GM12878 (cell line): ENCODE results near the gene AP1AR. TPM values are rescaled to one million over a fixed set of nuclear protein-coding genes. Genes with fewer than 3 reads are reported as not detected.

Experiments used
- ASH2L ChIP-seq: fragments of 300-600, 200-600 bp; sonication (generic); IDR thresholded peaks from 2 replicates; pipeline ENCODE4 v1.6.1; 2017; ENCODE audit warnings: low read depth, mild to moderate bottlenecking, borderline replicate concordance
- CBX5 ChIP-seq: sonication (generic); IDR thresholded peaks from 2 replicates; pipeline ENCODE4 v1.6.1; 2016; ENCODE audit warnings: low read depth, moderate library complexity, mild to moderate bottlenecking, inconsistent platforms
- ESRRA ChIP-seq: IDR thresholded peaks from 2 replicates; pipeline ENCODE4 v1.6.1; 2012; ENCODE audit warnings: mild to moderate bottlenecking, low read length, improper control_type of control experiment
- HDAC2 ChIP-seq: fragments of 200-600 bp; sonication (generic); IDR thresholded peaks from 2 replicates; pipeline ENCODE4 v1.6.1; 2017
- HDGF ChIP-seq: fragments of 450-650 bp; IDR thresholded peaks from 2 replicates; pipeline ENCODE4 v1.6.1; 2016; ENCODE audit warnings: antibody characterized with exemption
- IKZF2 ChIP-seq, 2 experiments: fragments of 450-650 bp; IDR thresholded peaks; 2 replicates each; pipeline ENCODE4 v1.6.1; 2017; ENCODE audit warnings: mild to moderate bottlenecking in 2 of 2, moderate library complexity in 2 of 2
- JUND ChIP-seq: IDR thresholded peaks from 2 replicates; pipeline ENCODE4 v1.6.1; 2012; ENCODE audit warnings: low read depth, mild to moderate bottlenecking, low read length, improper control_type of control experiment, moderate library complexity
- KAT2A ChIP-seq: conservative IDR thresholded peaks from 2 replicates; pipeline ENCODE4 v1.6.1; 2011; ENCODE audit warnings: low read depth, low read length; ENCODE audit not compliant: control insufficient read depth
- KLF5 ChIP-seq: fragments of 450-650 bp; IDR thresholded peaks from 2 replicates; pipeline ENCODE4 v1.6.1; 2014; ENCODE audit warnings: mild to moderate bottlenecking; ENCODE audit not compliant: partially characterized antibody
- LARP7 ChIP-seq: fragments of 450-650 bp; IDR thresholded peaks from 2 replicates; pipeline ENCODE4 v1.6.1; 2017; ENCODE audit warnings: mild to moderate bottlenecking
- MXI1 ChIP-seq: fragments of 150-350 bp; IDR thresholded peaks from 2 replicates; pipeline ENCODE4 v1.6.1; 2011; ENCODE audit warnings: low read depth, mild to moderate bottlenecking, inconsistent platforms, low read length, improper control_type of control experiment
- NFXL1 ChIP-seq: fragments of 450-650 bp; IDR thresholded peaks from 2 replicates; pipeline ENCODE4 v1.6.1; 2017; ENCODE audit warnings: antibody characterized with exemption, mild to moderate bottlenecking, borderline replicate concordance
- NFYA ChIP-seq: IDR thresholded peaks from 2 replicates; pipeline ENCODE4 v1.6.1; 2011; ENCODE audit warnings: low read depth, mild to moderate bottlenecking, low read length, improper control_type of control experiment, borderline replicate concordance
- NR2C1 ChIP-seq: fragments of 450-650 bp; IDR thresholded peaks from 2 replicates; pipeline ENCODE4 v1.6.1; 2017; ENCODE audit warnings: antibody characterized with exemption, mild to moderate bottlenecking, moderate library complexity
- NR2F1 ChIP-seq: fragments of 450-650 bp; conservative IDR thresholded peaks from 2 replicates; pipeline ENCODE4 v1.6.1; 2017; ENCODE audit warnings: mild to moderate bottlenecking
- NRF1 ChIP-seq: conservative IDR thresholded peaks from 2 replicates; pipeline ENCODE4 v1.6.1; 2011; ENCODE audit warnings: mild to moderate bottlenecking, low read depth, low read length, improper control_type of control experiment
- POLR2A ChIP-seq: IDR thresholded peaks from 2 replicates; pipeline ENCODE4 v1.6.1; 2011; ENCODE audit warnings: low read depth, mild to moderate bottlenecking, low read length
- POU2F2 ChIP-seq: IDR thresholded peaks from 3 replicates; pipeline ENCODE4 v1.6.1; 2011; ENCODE audit warnings: low read depth, mild to moderate bottlenecking, low read length, borderline replicate concordance
- RFX5 ChIP-seq: IDR thresholded peaks from 2 replicates; pipeline ENCODE4 v1.6.1; 2011; ENCODE audit warnings: low read depth, low read length, improper control_type of control experiment
- RUNX3 ChIP-seq: IDR thresholded peaks from 2 replicates; pipeline ENCODE4 v1.6.1; 2012; ENCODE audit warnings: low read length, inconsistent platforms
- SRF ChIP-seq, 2 experiments: IDR thresholded peaks; 2 replicates each; pipeline ENCODE4 v1.6.1; 2011; ENCODE audit warnings: low read depth in 2 of 2, low read length in 2 of 2, mild to moderate bottlenecking in 1 of 2, moderate library complexity in 1 of 2
- STAT1 ChIP-seq: fragments of 450-650 bp; conservative IDR thresholded peaks from 2 replicates; pipeline ENCODE4 v1.6.1; 2014; ENCODE audit warnings: antibody characterized with exemption, mild to moderate bottlenecking
- STAT3 ChIP-seq: IDR thresholded peaks from 2 replicates; pipeline ENCODE4 v1.6.1; 2011; ENCODE audit warnings: low read depth, low read length, improper control_type of control experiment
- TARDBP ChIP-seq: IDR thresholded peaks from 2 replicates; pipeline ENCODE4 v1.6.1; 2016; ENCODE audit warnings: borderline replicate concordance
- YY1 ChIP-seq: IDR thresholded peaks from 2 replicates; pipeline ENCODE4 v1.6.1; 2011; ENCODE audit warnings: low read depth, mild to moderate bottlenecking, low read length
- ZNF207 ChIP-seq: fragments of 450-650 bp; IDR thresholded peaks from 2 replicates; pipeline ENCODE4 v1.6.1; 2014; ENCODE audit warnings: antibody characterized with exemption, mild to moderate bottlenecking, borderline replicate concordance
- ZNF622 ChIP-seq: fragments of 450-650 bp; IDR thresholded peaks from 2 replicates; pipeline ENCODE4 v1.6.1; 2017; ENCODE audit warnings: mild to moderate bottlenecking, inconsistent platforms
- ZZZ3 ChIP-seq: IDR thresholded peaks from 2 replicates; pipeline ENCODE4 v1.6.1; 2011; ENCODE audit warnings: low read depth; ENCODE audit not compliant: control insufficient read depth, insufficient read length
- polyA plus RNA-seq, 11 experiments: library from polyadenylated mRNA; depleted of rRNA in 4 of 11; unstranded in 6 of 11; stranded (reverse) in 5 of 11; fragments of >200 nt; fragmentation: Nextera tagmentation in 4 of 11; fragmentation: Illumina TruSeq in 1 of 11; extraction: Ambion mirVana in 4 of 11; extraction: Trizol in 1 of 11; gene quantifications; 1 replicate in 1 of 11; 2 replicates in 10 of 11; pipeline versions ENCODE4 v1.2.1 to v1.2.3, GENCODE V29; 2011 to 2016; ENCODE audit warnings: inconsistent platforms in 2 of 11, missing spikeins in 2 of 11, low read depth in 1 of 11
- total RNA-seq, 4 experiments: library from RNA; depleted of rRNA in 3 of 4; stranded (reverse); fragments of >200 nt in 3 of 4; fragmentation: Illumina TruSeq in 1 of 4; extraction: Trizol in 1 of 4; gene quantifications; 2 replicates each; pipeline versions ENCODE4 v1.2.1 to v1.2.3, GENCODE V29; 2013 to 2021
- TF ChIP-seq, protein P1 (sequence below): IDR thresholded peaks from 2 replicates; pipeline ENCODE4 v1.6.1; 2011; ENCODE audit warnings: low read depth, low read length, improper control_type of control experiment, borderline replicate concordance
- TF ChIP-seq, protein P2 (sequence below): IDR thresholded peaks from 2 replicates; pipeline ENCODE4 v1.6.1; 2012; ENCODE audit warnings: low read depth, low read length, improper control_type of control experiment
- TF ChIP-seq, protein P3 (sequence below): fragments of 450-650 bp; IDR thresholded peaks from 2 replicates; pipeline ENCODE4 v1.6.1; 2017; ENCODE audit warnings: antibody characterized with exemption, mild to moderate bottlenecking, moderate library complexity

AP1AR gene
- total and polyA plus RNA-seq, 10 of the 15 experiments (the other 5 are each of a cell fraction or from before 2014, with no cell fraction given), result 5.6 to 29.1 (median 16.3) TPM

DNA sequence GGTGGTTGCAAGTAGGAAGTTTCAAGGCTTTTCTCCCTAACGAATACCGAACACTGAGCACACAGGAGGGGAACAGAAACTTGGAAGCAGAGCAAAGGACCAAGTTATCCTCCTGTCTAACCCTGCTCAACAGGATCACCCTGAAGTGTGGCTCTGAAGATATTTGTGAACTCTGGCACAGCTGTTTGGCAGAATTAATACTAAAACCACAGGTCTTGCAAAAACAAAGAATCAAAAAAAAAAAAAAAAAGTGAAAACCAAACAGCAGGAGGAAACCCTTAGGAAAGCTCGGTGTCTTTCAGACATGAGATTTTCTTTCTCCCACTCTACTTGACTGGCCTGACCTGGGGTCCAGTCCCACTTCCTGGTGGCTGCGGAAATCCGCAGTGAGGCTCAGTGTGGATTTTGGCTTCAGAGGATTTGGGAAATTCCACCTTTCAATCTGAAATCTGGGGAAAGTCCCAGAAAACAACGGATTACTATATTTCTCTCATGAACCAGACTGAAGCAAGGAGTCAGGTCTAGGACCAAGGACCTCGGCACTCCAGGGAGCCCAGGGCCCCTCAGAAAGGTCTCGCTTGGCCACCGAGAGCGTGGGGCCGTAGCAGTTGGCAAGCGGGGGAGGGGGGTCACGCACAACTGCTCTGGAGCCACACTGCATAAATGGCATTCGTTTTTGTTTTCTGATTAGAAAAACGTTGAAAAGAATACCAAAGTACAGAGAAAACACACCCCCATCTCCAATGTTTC lies 53.2 kb downstream of the AP1AR start (continued):
- TF ChIP-seq HDGF, result no peak
- TF ChIP-seq ASH2L, result no peak
- TF ChIP-seq, protein P1, sequence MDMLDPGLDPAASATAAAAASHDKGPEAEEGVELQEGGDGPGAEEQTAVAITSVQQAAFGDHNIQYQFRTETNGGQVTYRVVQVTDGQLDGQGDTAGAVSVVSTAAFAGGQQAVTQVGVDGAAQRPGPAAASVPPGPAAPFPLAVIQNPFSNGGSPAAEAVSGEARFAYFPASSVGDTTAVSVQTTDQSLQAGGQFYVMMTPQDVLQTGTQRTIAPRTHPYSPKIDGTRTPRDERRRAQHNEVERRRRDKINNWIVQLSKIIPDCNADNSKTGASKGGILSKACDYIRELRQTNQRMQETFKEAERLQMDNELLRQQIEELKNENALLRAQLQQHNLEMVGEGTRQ, result no peak
- TF ChIP-seq ESRRA, result no peak
- TF ChIP-seq SRF (IDR thresholded peaks at IDR 0.05; ENCODE audit: low read depth in 2 of 2, low read length in 2 of 2), result no peak
- TF ChIP-seq NFYA, result no peak
- no peak for TF ChIP-seq NRF1
- TF ChIP-seq, protein P2, sequence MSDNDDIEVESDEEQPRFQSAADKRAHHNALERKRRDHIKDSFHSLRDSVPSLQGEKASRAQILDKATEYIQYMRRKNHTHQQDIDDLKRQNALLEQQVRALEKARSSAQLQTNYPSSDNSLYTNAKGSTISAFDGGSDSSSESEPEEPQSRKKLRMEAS, result no peak
- peak; percentile 56 to 67 for TF ChIP-seq IKZF2 (IDR thresholded peaks at IDR 0.05)
- no peak for TF ChIP-seq TARDBP
- TF ChIP-seq NR2F1, result peak; percentile 45
- 0 out of 2 replicates have a peak, but pooled peaks have one; percentile 57 for TF ChIP-seq ZNF207
- no peak for TF ChIP-seq STAT3
- no peak for TF ChIP-seq NR2C1
- peak; percentile 46; the same call in 1 of the 2 replicates for TF ChIP-seq YY1
- peak; percentile 53; the same call in 1 of the 2 replicates for TF ChIP-seq MXI1
- TF ChIP-seq KLF5, result no peak
- no peak for TF ChIP-seq JUND
- TF ChIP-seq RUNX3, result no peak
- no peak for TF ChIP-seq CBX5
- TF ChIP-seq RFX5, result no peak
- TF ChIP-seq ZZZ3, result no peak
- TF ChIP-seq POU2F2, result peak; percentile 59; the same call in 1 of the 3 replicates
- TF ChIP-seq, protein P3, sequence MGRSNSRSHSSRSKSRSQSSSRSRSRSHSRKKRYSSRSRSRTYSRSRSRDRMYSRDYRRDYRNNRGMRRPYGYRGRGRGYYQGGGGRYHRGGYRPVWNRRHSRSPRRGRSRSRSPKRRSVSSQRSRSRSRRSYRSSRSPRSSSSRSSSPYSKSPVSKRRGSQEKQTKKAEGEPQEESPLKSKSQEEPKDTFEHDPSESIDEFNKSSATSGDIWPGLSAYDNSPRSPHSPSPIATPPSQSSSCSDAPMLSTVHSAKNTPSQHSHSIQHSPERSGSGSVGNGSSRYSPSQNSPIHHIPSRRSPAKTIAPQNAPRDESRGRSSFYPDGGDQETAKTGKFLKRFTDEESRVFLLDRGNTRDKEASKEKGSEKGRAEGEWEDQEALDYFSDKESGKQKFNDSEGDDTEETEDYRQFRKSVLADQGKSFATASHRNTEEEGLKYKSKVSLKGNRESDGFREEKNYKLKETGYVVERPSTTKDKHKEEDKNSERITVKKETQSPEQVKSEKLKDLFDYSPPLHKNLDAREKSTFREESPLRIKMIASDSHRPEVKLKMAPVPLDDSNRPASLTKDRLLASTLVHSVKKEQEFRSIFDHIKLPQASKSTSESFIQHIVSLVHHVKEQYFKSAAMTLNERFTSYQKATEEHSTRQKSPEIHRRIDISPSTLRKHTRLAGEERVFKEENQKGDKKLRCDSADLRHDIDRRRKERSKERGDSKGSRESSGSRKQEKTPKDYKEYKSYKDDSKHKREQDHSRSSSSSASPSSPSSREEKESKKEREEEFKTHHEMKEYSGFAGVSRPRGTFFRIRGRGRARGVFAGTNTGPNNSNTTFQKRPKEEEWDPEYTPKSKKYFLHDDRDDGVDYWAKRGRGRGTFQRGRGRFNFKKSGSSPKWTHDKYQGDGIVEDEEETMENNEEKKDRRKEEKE, result no peak
- no peak for TF ChIP-seq POLR2A
- TF ChIP-seq HDAC2, result no peak
- no peak for TF ChIP-seq KAT2A
- no peak for TF ChIP-seq LARP7
- no peak for TF ChIP-seq ZNF622
- no peak for TF ChIP-seq STAT1
- TF ChIP-seq NFXL1, result no peak
